A673 (cell line): Measurements from ENCODE around the gene NPW. TPM values are rescaled to one million over a fixed set of nuclear protein-coding genes. Genes with fewer than 3 reads are reported as not detected.
A peak's percentile ranks its signal among the peaks of the same experiment; 100 is the strongest.

Experiments used
- BruUV-seq: library from RNA; stranded (reverse); fragments of 400-500 nt; replicated peaks from 2 replicates; lab custom pipeline; 2021; lab: Mats Ljungman, UMichigan
- CTCF ChIA-PET: fragments of 300-600 bp; sonication (Branson Sonifier 250); formaldehyde crosslinking; loops from one replicate; lab custom pipeline; 2022; ENCODE audit warnings: antibody characterized with exemption; lab: Charles Lee
- POLR2A ChIA-PET: fragments of 300-600 bp; sonication (Branson Sonifier 250); formaldehyde crosslinking; loops from one replicate; lab custom pipeline; 2022; ENCODE audit warnings: antibody characterized with exemption; ENCODE audit not compliant: low non-redundant PET; lab: Charles Lee
- DNase-seq: peaks from one replicate; pipeline ENCODE4 v3.0.0-alpha.2; 2015; ENCODE audit warnings: low spot score
- H3K27ac ChIP-seq: fragments of 200-600 bp; sonication (generic); 2 replicates; pipeline ENCODE4 v1.5.1; 2016; ENCODE audit warnings: mixed run types, low read depth, mild to moderate bottlenecking, mixed read lengths, antibody characterized with exemption, low read length; ENCODE audit not compliant: poor library complexity, severe bottlenecking
- H3K27me3 ChIP-seq: fragments of 200-600 bp; sonication (generic); replicated peaks from 2 replicates; pipeline ENCODE4 v1.6.1; 2017; ENCODE audit warnings: mixed run types, low read depth, mild to moderate bottlenecking, mixed read lengths, antibody characterized with exemption, low read length; ENCODE audit not compliant: insufficient read depth, poor library complexity
- H3K36me3 ChIP-seq: fragments of 200-600 bp; sonication (generic); 2 replicates; pipeline ENCODE4 v1.6.1; 2016; ENCODE audit warnings: mixed run types, mild to moderate bottlenecking, mixed read lengths, antibody characterized with exemption, low read length; ENCODE audit not compliant: insufficient read depth, poor library complexity, severe bottlenecking
- H3K4me1 ChIP-seq: fragments of 200-600 bp; sonication (generic); 2 replicates; pipeline ENCODE4 v1.6.1; 2017; ENCODE audit warnings: mixed run types, mild to moderate bottlenecking, mixed read lengths, antibody characterized with exemption, low read length; ENCODE audit not compliant: insufficient read depth, poor library complexity, severe bottlenecking
- H3K4me3 ChIP-seq: fragments of 200-600 bp; sonication (generic); 2 replicates; pipeline ENCODE4 v1.5.1; 2016; ENCODE audit warnings: low read depth, mixed run types, mild to moderate bottlenecking, mixed read lengths, low read length; ENCODE audit not compliant: poor library complexity, severe bottlenecking
- H3K9me3 ChIP-seq: fragments of 200-600 bp; sonication (generic); 2 replicates; pipeline ENCODE4 v1.6.1; 2016; ENCODE audit warnings: mixed run types, low read depth, mild to moderate bottlenecking, mixed read lengths, antibody characterized with exemption, low read length; ENCODE audit not compliant: poor library complexity, severe bottlenecking
- EZH2 ChIP-seq: fragments of 200-600 bp; sonication (generic); IDR thresholded peaks from 2 replicates; pipeline ENCODE4 v1.6.1; 2017; ENCODE audit warnings: borderline replicate concordance, low read depth, mild to moderate bottlenecking, mixed read lengths, antibody characterized with exemption, low read length; ENCODE audit not compliant: poor library complexity, severe bottlenecking
- intact Hi-C: fragments of 100-400 bp; cut with micrococcal nuclease; formaldehyde crosslinking; loops from one replicate; pipeline ENCODE4 v1.10.0; 2022; ENCODE audit not compliant: unreplicated experiment
- total RNA-seq: library from RNA; stranded (reverse); gene quantifications from 2 replicates; pipeline ENCODE4 v1.2.3, GENCODE V29; 2021
- TF ChIP-seq, protein P1 (sequence below): fragments of 300-800, 200-600 bp; sonication (generic); conservative IDR thresholded peaks from 2 replicates; pipeline ENCODE4 v1.5.1; 2017; ENCODE audit warnings: low read depth, mild to moderate bottlenecking, antibody characterized with exemption, low read length, moderate library complexity, mixed read lengths

Gene NPW
- total RNA-seq, 1 experiment from 2014 or later, result 96.5 TPM

DNA sequence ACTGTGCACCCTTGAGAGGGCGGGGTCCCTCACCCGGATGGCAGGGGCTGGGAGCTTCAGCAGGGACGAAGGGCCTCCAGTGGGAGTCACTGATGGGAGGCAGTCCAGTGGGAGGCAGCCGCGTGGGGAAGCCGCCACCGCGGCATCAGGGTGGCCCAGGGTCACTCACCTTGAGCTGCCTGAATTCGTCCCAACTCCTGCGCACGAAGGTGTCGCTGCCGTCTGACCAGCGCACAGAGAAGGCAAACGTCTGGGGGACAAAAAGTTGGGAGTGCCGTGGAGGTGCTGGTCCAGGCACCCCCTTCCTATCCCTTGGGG lies 38.9 kb upstream of the NPW start:
- DNase-seq, result no peak
- peaks cover 20% of the 10 kb centered on the region for H3K4me1 ChIP-seq
- H3K9me3 ChIP-seq, result no peaks in the 10 kb centered on the region
- H3K36me3 ChIP-seq, result peaks cover 20% of the 10 kb centered on the region
- no peak overlapping the region for H3K4me3 ChIP-seq
- POLR2A ChIA-PET, result no interaction called here
- no peak for TF ChIP-seq EZH2
- TF ChIP-seq, protein P1, sequence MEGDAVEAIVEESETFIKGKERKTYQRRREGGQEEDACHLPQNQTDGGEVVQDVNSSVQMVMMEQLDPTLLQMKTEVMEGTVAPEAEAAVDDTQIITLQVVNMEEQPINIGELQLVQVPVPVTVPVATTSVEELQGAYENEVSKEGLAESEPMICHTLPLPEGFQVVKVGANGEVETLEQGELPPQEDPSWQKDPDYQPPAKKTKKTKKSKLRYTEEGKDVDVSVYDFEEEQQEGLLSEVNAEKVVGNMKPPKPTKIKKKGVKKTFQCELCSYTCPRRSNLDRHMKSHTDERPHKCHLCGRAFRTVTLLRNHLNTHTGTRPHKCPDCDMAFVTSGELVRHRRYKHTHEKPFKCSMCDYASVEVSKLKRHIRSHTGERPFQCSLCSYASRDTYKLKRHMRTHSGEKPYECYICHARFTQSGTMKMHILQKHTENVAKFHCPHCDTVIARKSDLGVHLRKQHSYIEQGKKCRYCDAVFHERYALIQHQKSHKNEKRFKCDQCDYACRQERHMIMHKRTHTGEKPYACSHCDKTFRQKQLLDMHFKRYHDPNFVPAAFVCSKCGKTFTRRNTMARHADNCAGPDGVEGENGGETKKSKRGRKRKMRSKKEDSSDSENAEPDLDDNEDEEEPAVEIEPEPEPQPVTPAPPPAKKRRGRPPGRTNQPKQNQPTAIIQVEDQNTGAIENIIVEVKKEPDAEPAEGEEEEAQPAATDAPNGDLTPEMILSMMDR, result no peak
- no peak overlapping the region for H3K27ac ChIP-seq
- no peaks in the 10 kb centered on the region for H3K27me3 ChIP-seq
- CTCF ChIA-PET, result interaction anchor here (0.9 kb wide), 1 partner anchor 24 kb away, joined by 6 read pairs; no protein-coding TSS in a partner anchor
- BruUV-seq, result no TSS peak
- intact Hi-C loops, result no loop called here

DNA sequence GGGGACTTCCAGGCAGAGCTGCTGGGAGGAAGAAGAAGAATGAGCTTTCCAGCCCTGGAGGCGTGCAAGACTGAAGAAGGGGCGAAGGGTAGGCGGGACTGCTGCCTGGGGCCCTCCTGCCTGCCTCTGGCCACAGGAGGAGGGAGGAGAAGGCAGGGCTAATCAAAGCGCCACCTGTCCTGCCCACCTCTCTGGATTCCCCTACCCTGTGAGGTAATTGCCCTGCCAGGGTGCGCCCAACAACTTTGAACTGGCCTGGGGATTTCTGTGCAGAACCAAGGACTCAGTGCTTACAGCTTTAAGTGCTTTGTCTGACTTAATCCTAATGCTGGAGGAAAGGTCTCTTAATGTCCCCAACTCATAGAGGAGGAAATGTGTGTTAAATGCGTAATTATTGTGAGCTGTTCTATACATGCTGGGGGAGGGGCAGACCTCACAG lies 38.2 kb upstream of the NPW start, which contains the start of gene NOXO1:
TSS of gene NOXO1 (minus strand) at position 72 of the 439 bp plus-strand sequence. CDS start 290 bp downstream, outside the sequence.
- no peak within 1 kb of the TSS for H3K4me3 ChIP-seq
- peak; percentile 62 for DNase-seq
- H3K36me3 ChIP-seq, result peaks cover 22% of the 10 kb centered on the region
- no peaks in the 10 kb centered on the region for H3K27me3 ChIP-seq
- intact Hi-C loops, result no loop called here
- ChIA-PET CTCF (interaction anchor here (0.7 to 0.9 kb wide), 2 partner anchors 9 to 24 kb away, joined by 3 to 6 read pairs; no protein-coding TSS in a partner anchor), POLR2A (interaction anchor here (0.6 to 0.7 kb wide), 2 partner anchors 16 to 692 kb away, joined by 4 to 5 read pairs; partner anchors contain the start of gene RPS2)
- H3K4me1 ChIP-seq, result peaks cover 20% of the 10 kb centered on the region
- no TSS peak for BruUV-seq
- no peak for TF ChIP-seq EZH2
- TF ChIP-seq, protein P1, result no peak
- no peaks in the 10 kb centered on the region for H3K9me3 ChIP-seq
- H3K27ac ChIP-seq, result no peak within 1 kb of the TSS

DNA sequence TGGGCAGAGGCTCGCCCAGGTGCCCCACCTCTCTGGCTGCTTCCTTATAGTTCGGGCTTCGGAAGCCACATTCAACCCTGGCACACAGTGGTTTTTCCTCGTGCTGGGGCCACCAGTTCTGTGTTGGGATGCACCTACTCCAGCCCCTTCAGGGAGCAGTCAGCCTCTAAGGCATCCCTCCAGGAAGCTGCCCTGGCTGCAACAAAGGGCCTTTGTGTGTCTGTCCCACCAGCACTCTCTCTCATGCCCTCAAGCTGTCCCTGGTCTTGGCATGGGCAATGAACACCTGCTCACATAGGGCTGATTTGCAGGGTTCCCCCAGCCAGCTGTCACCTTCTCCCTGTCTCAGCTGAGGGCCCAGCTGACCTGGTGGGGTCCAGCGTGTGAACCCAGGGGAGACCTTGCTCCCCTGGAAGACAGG lies 37.6 kb upstream of the NPW start:
- no peak overlapping the region for H3K4me3 ChIP-seq
- TF ChIP-seq, protein P1, result no peak
- TF ChIP-seq EZH2, result no peak
- peaks cover 20% of the 10 kb centered on the region for H3K4me1 ChIP-seq
- DNase-seq, result no peak
- ChIA-PET POLR2A (interaction anchor here (0.6 kb wide), 1 partner anchor 692 kb away, joined by 5 read pairs; no protein-coding TSS in a partner anchor), CTCF (interaction anchor here (0.7 kb wide), 1 partner anchor 9 kb away, joined by 3 read pairs; no protein-coding TSS in a partner anchor)
- intact Hi-C loops, result no loop called here
- no peaks in the 10 kb centered on the region for H3K9me3 ChIP-seq
- H3K27me3 ChIP-seq, result no peaks in the 10 kb centered on the region
- no peak overlapping the region for H3K27ac ChIP-seq
- peaks cover 22% of the 10 kb centered on the region for H3K36me3 ChIP-seq
- no TSS peak for BruUV-seq
